GM12878 (cell line): ENCODE data around the gene CNTRL. TPM values are rescaled to one million over a fixed set of nuclear protein-coding genes. Genes with fewer than 3 reads are reported as not detected.

Experiments used
- CEBPZ ChIP-seq: fragments of 150-350 bp; IDR thresholded peaks from 2 replicates; pipeline ENCODE4 v1.6.1; 2016; ENCODE audit warnings: low read depth, low read length
- EED ChIP-seq: sonication (generic); IDR thresholded peaks from 2 replicates; pipeline ENCODE4 v1.6.1; 2016; ENCODE audit warnings: antibody characterized with exemption, low read depth
- MXI1 ChIP-seq: fragments of 150-350 bp; IDR thresholded peaks from 2 replicates; pipeline ENCODE4 v1.6.1; 2011; ENCODE audit warnings: low read depth, mild to moderate bottlenecking, inconsistent platforms, low read length, improper control_type of control experiment
- ZBTB11 ChIP-seq: fragments of 450-650 bp; formaldehyde crosslinking; IDR thresholded peaks from 2 replicates; pipeline ENCODE4 v1.5.0; 2022; ENCODE audit warnings: mild to moderate bottlenecking, missing genetic modification characterization
- ZNF687 ChIP-seq: fragments of 450-650 bp; IDR thresholded peaks from 2 replicates; pipeline ENCODE4 v1.6.1; 2017; ENCODE audit warnings: mild to moderate bottlenecking, moderate library complexity
- polyA plus RNA-seq, 11 experiments: library from polyadenylated mRNA; depleted of rRNA in 4 of 11; unstranded in 6 of 11; stranded (reverse) in 5 of 11; fragments of >200 nt; fragmentation: Nextera tagmentation in 4 of 11; fragmentation: Illumina TruSeq in 1 of 11; extraction: Ambion mirVana in 4 of 11; extraction: Trizol in 1 of 11; gene quantifications; 1 replicate in 1 of 11; 2 replicates in 10 of 11; pipeline versions ENCODE4 v1.2.1 to v1.2.3, GENCODE V29; 2011 to 2016; ENCODE audit warnings: inconsistent platforms in 2 of 11, missing spikeins in 2 of 11, low read depth in 1 of 11
- total RNA-seq, 4 experiments: library from RNA; depleted of rRNA in 3 of 4; stranded (reverse); fragments of >200 nt in 3 of 4; fragmentation: Illumina TruSeq in 1 of 4; extraction: Trizol in 1 of 4; gene quantifications; 2 replicates each; pipeline versions ENCODE4 v1.2.1 to v1.2.3, GENCODE V29; 2013 to 2021

Gene CNTRL
- total and polyA plus RNA-seq, 10 of the 15 experiments (the other 5 are each of a cell fraction or from before 2014, with no cell fraction given) = 20.0 to 65.4 (median 38.8) TPM

- no peak for TF ChIP-seq ZBTB11 (CRISPR knock-in tag)
- no peak for TF ChIP-seq ZNF687
- TF ChIP-seq CEBPZ = no peak
- no peak for TF ChIP-seq EED
- TF ChIP-seq MXI1 = no peak
Measured at GRCh38 chr9:121168052-121168451, 93.3 kb downstream of the CNTRL start (continued).
